H9 (cell line): ENCODE measurements around the gene SEC14L5. TPM values are rescaled to one million over a fixed set of nuclear protein-coding genes. Genes with fewer than 3 reads are reported as not detected.
A peak's percentile ranks its signal among the peaks of the same experiment; 100 is the strongest.

Experiments
- DNase-seq: peaks from one replicate; pipeline ENCODE4 v3.0.0-alpha.2; 2017
- H2AFZ ChIP-seq: one replicate; pipeline ENCODE4 v1.6.1; 2013; ENCODE audit warnings: mild to moderate bottlenecking, low read length, control low read depth, moderate library complexity
- H2AK5ac ChIP-seq: 2 replicates; pipeline ENCODE4 v1.6.1; 2013; ENCODE audit warnings: low read length, control low read depth, mixed read lengths; ENCODE audit not compliant: insufficient read length
- H2BK120ac ChIP-seq: one replicate; pipeline ENCODE4 v1.6.1; 2013; ENCODE audit warnings: low read depth, mild to moderate bottlenecking, low read length, control low read depth, inconsistent platforms; ENCODE audit not compliant: poor library complexity, severe bottlenecking
- H2BK12ac ChIP-seq: 2 replicates; pipeline ENCODE4 v1.6.1; 2013; ENCODE audit warnings: low read length, control low read depth, mixed read lengths, low read depth; ENCODE audit not compliant: insufficient read length
- H2BK15ac ChIP-seq: 2 replicates; pipeline ENCODE4 v1.6.1; 2013; ENCODE audit warnings: low read depth, low read length, control low read depth
- H2BK20ac ChIP-seq: one replicate; pipeline ENCODE4 v1.6.1; 2013; ENCODE audit warnings: low read depth, mild to moderate bottlenecking, low read length, control low read depth, inconsistent platforms; ENCODE audit not compliant: poor library complexity, severe bottlenecking
- H2BK5ac ChIP-seq: 2 replicates; pipeline ENCODE4 v1.6.1; 2013; ENCODE audit warnings: low read length, control low read depth, mixed read lengths; ENCODE audit not compliant: insufficient read length
- H3K14ac ChIP-seq: 2 replicates; pipeline ENCODE4 v1.6.1; 2013; ENCODE audit warnings: low read length, control low read depth; ENCODE audit not compliant: insufficient read depth
- H3K18ac ChIP-seq: 2 replicates; pipeline ENCODE4 v1.6.1; 2013; ENCODE audit warnings: low read depth, mild to moderate bottlenecking, mixed read lengths, low read length, control low read depth; ENCODE audit not compliant: insufficient read length
- H3K23ac ChIP-seq: 2 replicates; pipeline ENCODE4 v1.6.1; 2013; ENCODE audit warnings: low read length, control low read depth, mixed read lengths, low read depth; ENCODE audit not compliant: insufficient read length
- H3K23me2 ChIP-seq: 2 replicates; pipeline ENCODE4 v1.6.1; 2013; ENCODE audit warnings: low read depth, mild to moderate bottlenecking, mixed read lengths, low read length, control low read depth; ENCODE audit not compliant: insufficient read length, poor library complexity, severe bottlenecking
- H3K27ac ChIP-seq: 2 replicates; pipeline ENCODE4 v1.5.1; 2013; ENCODE audit warnings: low read length, control low read depth, mixed read lengths, low read depth; ENCODE audit not compliant: insufficient read length
- H3K27me3 ChIP-seq: 2 replicates; pipeline ENCODE4 v1.6.1; 2013; ENCODE audit warnings: low read length, control low read depth, inconsistent platforms; ENCODE audit not compliant: insufficient read depth
- H3K4ac ChIP-seq: 2 replicates; pipeline ENCODE4 v1.6.1; 2013; ENCODE audit warnings: low read depth, mild to moderate bottlenecking, control low read depth, inconsistent platforms, low read length, moderate library complexity
- H3K4me1 ChIP-seq: 2 replicates; pipeline ENCODE4 v1.6.1; 2013; ENCODE audit warnings: low read length, control low read depth, inconsistent platforms; ENCODE audit not compliant: insufficient read depth
- H3K4me2 ChIP-seq: 2 replicates; pipeline ENCODE4 v1.6.1; 2013; ENCODE audit warnings: low read length, control low read depth, mixed read lengths; ENCODE audit not compliant: insufficient read length, insufficient read depth
- H3K56ac ChIP-seq: 2 replicates; pipeline ENCODE4 v1.6.1; 2013; ENCODE audit warnings: low read depth, mild to moderate bottlenecking, mixed read lengths, low read length, control low read depth; ENCODE audit not compliant: insufficient read length
- H3K79me1 ChIP-seq: 2 replicates; pipeline ENCODE4 v1.6.1; 2013; ENCODE audit warnings: low read depth, mild to moderate bottlenecking, moderate library complexity, low read length, control low read depth, inconsistent platforms; ENCODE audit not compliant: insufficient read depth, poor library complexity, severe bottlenecking
- H3K79me2 ChIP-seq: 2 replicates; pipeline ENCODE4 v1.6.1; 2013; ENCODE audit warnings: low read length, control low read depth, inconsistent platforms; ENCODE audit not compliant: insufficient read depth
- H3K9ac ChIP-seq: 2 replicates; pipeline ENCODE4 v1.6.1; 2013; ENCODE audit warnings: low read length, control low read depth, mixed read lengths; ENCODE audit not compliant: insufficient read length; ENCODE audit errors: extremely low read depth
- H3K9me3 ChIP-seq: one replicate; pipeline ENCODE4 v1.6.1; 2013; ENCODE audit warnings: low read depth, low read length, inconsistent platforms; ENCODE audit not compliant: control insufficient read depth
- H3T11ph ChIP-seq: one replicate; pipeline ENCODE4 v1.6.1; 2013; ENCODE audit warnings: mild to moderate bottlenecking, low read length, control low read depth, inconsistent platforms
- H4K20me1 ChIP-seq: one replicate; pipeline ENCODE4 v1.6.1; 2013; ENCODE audit not compliant: control insufficient read depth, insufficient read length, insufficient read depth
- H4K5ac ChIP-seq: 2 replicates; pipeline ENCODE4 v1.6.1; 2013; ENCODE audit warnings: low read depth, mild to moderate bottlenecking, mixed read lengths, low read length, control low read depth; ENCODE audit not compliant: insufficient read length
- H4K8ac ChIP-seq: replicated peaks from 2 replicates; pipeline ENCODE4 v1.6.1; 2013; ENCODE audit warnings: low read length, control low read depth, mixed read lengths, low read depth; ENCODE audit not compliant: insufficient read length
- H4K91ac ChIP-seq: 2 replicates; pipeline ENCODE4 v1.6.1; 2013; ENCODE audit warnings: low read depth, mild to moderate bottlenecking, moderate library complexity, mixed read lengths, low read length, control low read depth; ENCODE audit not compliant: insufficient read length
- H3K27ac Mint-ChIP-seq, 3 experiments: 2 replicates in 2 of 3; 3 replicates in 1 of 3; pipeline ENCODE4 v1.8.0; 2020 to 2021; ENCODE audit warnings: mixed read lengths in 3 of 3, mild to moderate bottlenecking in 1 of 3, moderate library complexity in 1 of 3
- H3K27me3 Mint-ChIP-seq: 2 replicates; pipeline ENCODE4 v1.8.0; 2021; ENCODE audit warnings: low read depth, mild to moderate bottlenecking, moderate library complexity, mixed read lengths
- H3K36me3 Mint-ChIP-seq, 3 experiments: 2 replicates in 2 of 3; 3 replicates in 1 of 3; pipeline ENCODE4 v1.8.0; 2020 to 2021; ENCODE audit warnings: low read depth in 3 of 3, mixed read lengths in 3 of 3; ENCODE audit not compliant: insufficient read depth in 1 of 3
- H3K4me1 Mint-ChIP-seq, 2 experiments: 2 replicates each; pipeline ENCODE4 v1.8.0; 2020; ENCODE audit warnings: mixed read lengths in 2 of 2
- H3K4me3 Mint-ChIP-seq, 2 experiments: 2 replicates in 1 of 2; 3 replicates in 1 of 2; pipeline ENCODE4 v1.8.0; 2020 to 2021; ENCODE audit warnings: mild to moderate bottlenecking in 2 of 2, mixed read lengths in 2 of 2, moderate library complexity in 1 of 2
- H3K9me3 Mint-ChIP-seq, 2 experiments: 2 replicates in 1 of 2; 3 replicates in 1 of 2; pipeline ENCODE4 v1.8.0; 2020; ENCODE audit warnings: mild to moderate bottlenecking in 2 of 2, mixed read lengths in 2 of 2, moderate library complexity in 1 of 2
- WGBS: extraction: QIAGEN DNeasy Blood & Tissue Kit; methylation state at CpG from one replicate; pipeline ENCODE4 v1.1.7; 2013; ENCODE audit warnings: missing lambda C conversion rate, low lambda C conversion rate, mixed read lengths; ENCODE audit not compliant: insufficient read length; ENCODE audit errors: extremely low coverage; 5-methylcytosine and 5-hydroxymethylcytosine counted together
- total RNA-seq: library from RNA; stranded (reverse); gene quantifications from 2 replicates; pipeline ENCODE4 v1.2.1, GENCODE V29; 2021
- TF ChIP-seq, protein P1 (sequence below): fragments of 200-600 bp; sonication (generic); conservative IDR thresholded peaks from 3 replicates; pipeline ENCODE4 v1.8.0; 2021; ENCODE audit warnings: antibody characterized with exemption, mild to moderate bottlenecking

The SEC14L5 gene
- total RNA-seq, 1 experiment from 2014 or later = 4.1 TPM

DNA sequence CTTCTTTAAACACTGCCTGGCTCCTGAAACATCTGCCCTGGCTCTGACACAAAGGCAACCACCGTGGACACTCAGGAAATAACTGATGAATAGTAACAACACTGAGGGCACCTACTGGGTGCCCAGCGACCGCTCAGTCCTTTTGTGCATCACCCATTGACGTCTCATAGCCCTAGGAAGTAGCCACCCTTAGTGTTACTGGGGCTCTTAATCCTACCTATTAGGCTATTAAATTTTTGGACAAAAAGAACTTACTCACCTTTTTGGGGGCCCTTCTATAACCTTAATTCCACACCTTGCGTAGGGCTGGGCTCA is 32.9 kb upstream of the SEC14L5 start:
- Histone ChIP-seq H3K79me1 (no peaks in the 10 kb centered on the region), H3K56ac (no peak overlapping the region), H2BK20ac (no peak overlapping the region), H3K9ac (no peak overlapping the region), H3K18ac (no peak overlapping the region), H2AFZ (no peak overlapping the region), H3K27me3 (no peaks in the 10 kb centered on the region), H2BK15ac (no peak overlapping the region), H4K8ac (no peak overlapping the region), H4K5ac (no peak overlapping the region), H3K79me2 (no peaks in the 10 kb centered on the region), H3K14ac (no peak overlapping the region), H4K20me1 (no peaks in the 10 kb centered on the region), H3K23me2 (no peaks in the 10 kb centered on the region), H3K4me2 (no peak overlapping the region), H2BK120ac (no peak overlapping the region), H3K23ac (no peak overlapping the region), H3T11ph (no peak overlapping the region), H3K27ac (no peak overlapping the region), H3K4me1 (peaks cover 6% of the 10 kb centered on the region), H2AK5ac (no peak overlapping the region), H3K4ac (no peak overlapping the region), H2BK12ac (no peak overlapping the region), H2BK5ac (no peak overlapping the region), H3K9me3 (no peaks in the 10 kb centered on the region), H4K91ac (no peak overlapping the region)
- TF ChIP-seq, protein P1, sequence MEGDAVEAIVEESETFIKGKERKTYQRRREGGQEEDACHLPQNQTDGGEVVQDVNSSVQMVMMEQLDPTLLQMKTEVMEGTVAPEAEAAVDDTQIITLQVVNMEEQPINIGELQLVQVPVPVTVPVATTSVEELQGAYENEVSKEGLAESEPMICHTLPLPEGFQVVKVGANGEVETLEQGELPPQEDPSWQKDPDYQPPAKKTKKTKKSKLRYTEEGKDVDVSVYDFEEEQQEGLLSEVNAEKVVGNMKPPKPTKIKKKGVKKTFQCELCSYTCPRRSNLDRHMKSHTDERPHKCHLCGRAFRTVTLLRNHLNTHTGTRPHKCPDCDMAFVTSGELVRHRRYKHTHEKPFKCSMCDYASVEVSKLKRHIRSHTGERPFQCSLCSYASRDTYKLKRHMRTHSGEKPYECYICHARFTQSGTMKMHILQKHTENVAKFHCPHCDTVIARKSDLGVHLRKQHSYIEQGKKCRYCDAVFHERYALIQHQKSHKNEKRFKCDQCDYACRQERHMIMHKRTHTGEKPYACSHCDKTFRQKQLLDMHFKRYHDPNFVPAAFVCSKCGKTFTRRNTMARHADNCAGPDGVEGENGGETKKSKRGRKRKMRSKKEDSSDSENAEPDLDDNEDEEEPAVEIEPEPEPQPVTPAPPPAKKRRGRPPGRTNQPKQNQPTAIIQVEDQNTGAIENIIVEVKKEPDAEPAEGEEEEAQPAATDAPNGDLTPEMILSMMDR = no peak
- Mint-ChIP-seq H3K4me3 (no peak overlapping the region; a peak in 1 of 5 replicates), H3K27me3 (no peaks in the 10 kb centered on the region; the same call in none of the 2 replicates), H3K9me3 (peaks cover 8 to 9% of the 10 kb centered on the region in 2 experiments), H3K27ac (peak overlapping the region in 2 of 3 experiments; percentile 90 to 97; a peak in 5 of 7 replicates), H3K36me3 (peaks cover 6 to 26% (median 21%) of the 10 kb centered on the region in 3 experiments), H3K4me1 (peaks cover 27 to 33% of the 10 kb centered on the region in 2 experiments)
- no peak for DNase-seq
- WGBS = no CpG with 5 or more reads among the region's 5 CpGs
